GM18526 (cell line): ENCODE measurements around the gene UCK2.
A peak's percentile ranks its signal among the peaks of the same experiment; 100 is the strongest.

ENCODE experiments used
- POLR2A ChIP-seq: IDR thresholded peaks from 3 replicates; pipeline ENCODE4 v1.6.1; 2011; ENCODE audit not compliant: insufficient read length; ENCODE audit errors: extremely low read depth

Gene UCK2

DNA sequence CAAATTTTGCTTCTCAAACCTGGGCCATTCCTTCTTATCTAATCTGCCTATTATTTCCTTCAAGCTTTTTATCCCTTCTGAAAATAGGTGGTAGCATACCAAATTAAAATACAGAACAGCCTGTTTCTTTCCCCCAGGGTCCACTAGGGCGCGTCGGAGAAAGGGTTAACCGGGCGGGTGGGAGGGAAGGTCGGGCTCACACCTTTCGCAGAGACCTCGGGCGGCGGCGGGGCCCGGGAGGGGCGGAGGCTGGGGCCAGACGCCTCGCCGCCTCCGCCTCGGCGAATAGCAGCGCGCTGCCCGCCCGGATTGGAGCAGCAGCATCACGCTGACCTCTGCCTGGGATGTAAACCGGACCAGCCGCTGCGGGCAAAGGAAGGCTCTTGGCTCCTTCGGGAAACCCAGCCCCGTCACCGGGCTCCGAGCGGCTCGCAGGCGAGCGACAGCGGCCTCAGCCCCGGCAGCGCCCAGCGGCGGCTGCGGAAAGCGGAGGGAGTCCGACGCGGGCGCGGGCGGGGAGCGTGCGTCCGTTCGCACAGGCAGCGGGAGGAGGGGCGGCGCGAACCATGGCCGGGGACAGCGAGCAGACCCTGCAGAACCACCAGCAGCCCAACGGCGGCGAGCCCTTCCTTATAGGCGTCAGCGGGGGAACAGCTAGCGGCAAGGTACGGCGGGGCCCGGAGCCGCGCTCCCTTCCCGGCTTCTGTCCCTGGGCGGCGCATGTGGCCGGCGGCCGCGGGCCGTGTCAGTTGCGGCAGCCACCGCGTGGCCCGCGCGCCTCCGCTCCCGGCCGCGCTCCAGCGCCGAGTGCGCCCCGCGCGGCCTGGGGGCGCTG, at the start of gene UCK2:
Gene UCK2, plus strand, starts transcription at position 347 of the 835 bp plus-strand sequence. Its CDS starts 220 bp downstream, at position 567.
- peak; percentile 55 for TF ChIP-seq POLR2A

DNA sequence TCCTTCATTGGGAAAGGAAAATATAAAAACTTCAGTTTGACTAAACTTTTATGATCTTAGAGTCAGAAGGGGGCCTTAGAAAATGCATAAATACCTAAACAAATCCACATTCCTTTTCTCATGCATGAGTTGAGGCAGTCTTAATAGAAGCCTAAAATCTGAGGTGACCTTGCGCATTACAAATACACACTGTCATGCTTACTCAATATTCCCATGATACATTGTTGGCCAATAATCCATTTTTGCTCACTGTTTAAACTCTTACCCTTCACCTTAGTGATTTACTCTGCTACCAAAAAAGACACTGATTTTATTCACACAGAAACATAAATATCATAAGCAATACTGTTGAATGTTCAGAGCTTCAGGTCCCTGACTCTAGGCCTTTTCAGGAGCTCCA, 39.7 kb upstream of the UCK2 start:
- TF ChIP-seq POLR2A: no peak

DNA sequence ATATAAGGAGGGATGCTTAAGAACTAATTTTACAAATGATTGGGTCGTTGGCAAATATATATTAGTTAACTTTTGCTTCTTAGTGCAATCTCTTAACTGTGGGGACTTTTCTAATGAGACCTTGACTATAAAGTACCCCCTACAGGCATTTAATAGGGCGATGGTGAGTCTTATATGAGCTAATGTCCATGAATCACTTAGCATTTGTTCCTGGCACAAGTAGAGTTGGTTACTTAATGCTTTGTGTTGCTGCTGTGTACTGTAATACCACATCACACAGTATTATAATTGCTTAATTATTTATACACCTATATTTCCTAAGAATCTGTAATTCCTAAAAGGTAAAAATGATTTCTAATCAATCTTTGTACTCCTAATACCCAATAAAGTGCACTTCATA, 33.5 kb upstream of the UCK2 start:
- TF ChIP-seq POLR2A: no peak

DNA sequence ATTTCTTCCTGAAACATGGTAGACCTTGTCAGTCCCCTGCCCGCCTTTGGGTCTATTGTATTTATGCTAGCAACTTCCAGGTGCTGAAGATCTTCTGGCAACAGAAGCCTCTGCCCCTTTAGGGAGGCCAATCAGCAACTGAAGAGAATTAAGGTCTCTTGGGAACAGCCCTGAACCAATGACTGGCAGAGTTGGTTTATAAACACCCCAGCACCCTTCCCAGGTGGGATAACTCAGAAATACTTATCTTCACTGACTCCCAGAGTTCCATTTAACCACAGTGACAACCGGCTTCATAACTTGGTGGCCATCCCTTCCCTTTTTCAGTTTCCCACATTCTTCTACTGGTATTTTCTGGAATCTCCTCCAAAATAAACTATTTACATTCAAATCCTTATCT, 31.5 kb upstream of the UCK2 start:
- no peak for TF ChIP-seq POLR2A

DNA sequence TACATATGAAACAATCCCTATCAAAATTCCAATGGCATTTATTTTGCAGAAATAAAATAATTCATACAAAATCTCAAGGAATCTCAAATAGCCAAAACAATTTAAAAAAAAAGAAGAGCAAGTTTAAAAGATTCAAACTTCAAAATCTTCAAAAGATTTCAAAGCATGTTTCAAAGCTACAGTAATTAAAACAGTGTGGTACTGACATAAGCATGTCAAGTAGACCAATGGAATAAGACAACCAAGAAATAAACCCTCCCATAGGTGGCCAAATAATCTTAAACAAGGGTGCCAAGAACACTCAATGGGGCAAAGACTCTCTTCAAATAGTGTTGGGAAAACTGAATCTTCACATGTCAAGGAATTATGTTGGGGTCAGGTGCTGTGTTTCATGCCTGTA, 28.0 kb upstream of the UCK2 start:
- TF ChIP-seq POLR2A: no peak

DNA sequence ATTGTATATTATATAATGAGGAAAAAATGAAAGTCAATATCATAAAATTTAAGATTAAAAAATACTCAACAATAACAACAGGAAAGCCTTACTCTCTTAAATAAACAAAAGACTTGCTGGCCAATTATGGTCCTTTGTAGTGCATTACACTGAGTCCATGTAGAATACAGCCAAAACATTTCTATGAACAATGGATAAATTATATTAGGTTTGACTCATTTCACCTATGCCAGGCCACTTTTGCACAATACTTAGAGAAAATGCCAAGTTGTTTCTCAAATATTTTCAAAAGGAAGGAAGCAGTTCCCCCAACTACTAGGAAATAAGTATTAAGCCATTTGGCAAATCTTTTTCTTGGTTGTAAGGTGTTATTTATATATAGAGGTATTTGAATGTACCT, 19.8 kb upstream of the UCK2 start:
- TF ChIP-seq POLR2A: no peak

DNA sequence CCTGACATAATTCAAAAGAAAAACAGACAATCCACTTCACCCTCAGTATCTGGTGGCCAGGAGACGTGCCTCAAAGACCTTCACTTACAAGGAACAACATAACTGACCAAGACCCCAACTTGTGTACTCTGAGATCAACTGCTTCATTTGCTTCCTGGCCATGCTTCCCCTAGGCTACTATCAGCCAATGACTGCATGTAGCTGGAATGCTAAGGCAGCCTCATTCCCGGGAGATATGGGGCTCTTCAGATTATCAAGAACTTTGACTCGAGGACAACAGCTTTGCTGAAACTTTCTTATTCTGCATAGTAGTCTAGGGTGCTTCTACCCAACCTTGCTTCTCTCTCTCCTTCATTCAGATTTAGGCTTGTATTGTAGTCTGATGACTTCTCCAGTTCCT, 11.7 kb upstream of the UCK2 start:
- no peak for TF ChIP-seq POLR2A

DNA sequence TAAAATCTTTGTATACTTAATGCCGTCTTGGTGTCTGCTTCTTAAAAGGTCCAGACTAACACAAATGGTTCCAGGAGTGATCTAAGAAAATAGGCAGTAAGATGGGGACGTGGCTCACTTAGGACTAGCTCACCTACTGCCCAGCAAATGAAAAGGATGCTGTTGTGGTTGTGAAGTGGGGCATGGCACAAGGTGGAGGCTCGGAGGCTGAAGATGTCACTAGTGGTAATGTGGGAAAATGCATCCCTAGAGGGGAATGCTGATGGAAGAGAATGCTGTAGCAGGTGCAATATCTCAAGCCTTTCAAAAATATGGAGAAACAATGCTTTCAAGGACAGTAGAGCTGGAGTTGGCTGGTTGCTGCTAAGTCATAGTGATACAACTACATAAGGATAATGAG, 11.3 kb upstream of the UCK2 start:
- no peak for TF ChIP-seq POLR2A

DNA sequence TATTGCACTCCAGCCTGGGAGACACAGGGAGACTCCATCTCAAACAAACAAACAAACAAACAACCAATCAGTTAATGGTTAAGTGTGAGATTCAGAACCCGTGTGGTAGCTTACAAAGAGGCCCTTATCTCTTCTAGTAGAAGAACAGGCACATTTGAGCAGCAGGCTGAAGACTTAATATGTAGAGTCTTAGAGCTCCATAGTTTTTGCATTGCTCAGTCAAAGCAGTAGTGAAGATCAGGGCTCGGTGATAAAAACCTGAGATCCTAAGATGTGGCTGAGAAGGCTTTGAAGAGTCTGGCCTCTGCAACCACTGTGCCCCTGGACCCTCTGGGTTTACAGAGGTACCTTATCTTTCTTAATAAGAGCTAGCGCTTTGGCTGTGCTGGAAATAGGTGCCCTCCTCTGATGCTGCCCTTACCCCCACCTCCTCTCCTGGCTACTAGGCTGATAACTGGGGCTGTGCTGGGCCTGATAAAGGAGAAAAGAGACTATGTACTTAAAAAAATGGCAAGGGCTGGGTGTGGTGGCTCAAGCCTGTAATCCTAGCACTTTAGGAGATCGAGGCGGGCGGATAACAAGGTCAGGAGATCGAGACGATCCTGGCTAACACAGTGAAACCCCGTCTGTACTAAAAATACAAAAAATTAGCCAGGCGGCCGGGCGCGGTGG, 10.5 kb upstream of the UCK2 start:
- TF ChIP-seq POLR2A: no peak

DNA sequence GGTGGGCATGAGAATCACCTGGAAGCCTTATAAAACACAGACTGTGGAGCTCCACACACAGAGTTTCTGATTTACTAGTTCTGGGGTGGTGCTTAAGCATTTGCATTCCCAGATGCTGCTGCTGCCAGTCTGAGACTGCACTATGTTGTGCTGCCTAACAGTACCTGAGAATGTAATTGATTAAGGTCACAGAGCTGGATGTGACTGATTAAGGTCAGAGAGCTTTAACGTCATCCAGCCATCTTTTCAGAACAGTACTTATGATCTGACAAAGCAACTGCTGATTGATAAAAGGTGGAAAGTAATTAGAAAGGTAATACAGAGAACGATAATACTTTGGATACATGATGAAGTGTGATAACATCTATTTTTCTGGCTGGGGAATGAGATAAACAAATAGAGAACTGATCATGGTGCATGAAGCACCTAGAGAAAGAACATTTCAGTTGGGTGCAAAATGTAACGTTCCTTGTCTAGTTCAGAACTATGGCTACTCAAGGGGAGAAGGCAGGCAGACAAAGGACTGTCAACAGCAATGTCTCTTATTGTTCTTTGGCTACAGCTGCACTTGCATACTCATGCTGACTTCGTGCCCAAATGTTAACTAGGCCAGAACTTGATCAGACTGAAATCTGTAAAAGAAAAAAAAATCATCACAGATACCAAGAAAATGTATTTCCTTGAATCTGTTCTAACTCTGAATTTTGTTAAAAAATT, 3.7 kb upstream of the UCK2 start:
- no peak for TF ChIP-seq POLR2A

DNA sequence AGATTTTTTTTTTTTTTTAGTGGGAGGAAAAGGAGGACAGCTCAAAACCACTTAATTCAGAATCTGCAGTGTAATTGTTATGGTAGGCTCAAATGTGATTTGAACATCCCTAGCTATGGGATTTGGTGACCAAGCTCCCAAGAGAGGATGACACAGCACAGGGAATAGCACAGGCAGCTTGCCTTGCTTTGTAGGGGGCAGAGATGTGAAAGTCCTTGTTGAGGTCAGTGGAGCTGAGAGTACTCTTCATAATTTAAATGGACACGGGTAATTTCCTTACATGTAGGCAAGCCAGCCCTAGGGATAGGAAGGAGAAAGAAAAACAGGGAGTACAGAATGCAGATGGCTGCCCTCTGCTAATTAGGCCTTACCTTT, 3.2 kb upstream of the UCK2 start:
- no peak for TF ChIP-seq POLR2A

DNA sequence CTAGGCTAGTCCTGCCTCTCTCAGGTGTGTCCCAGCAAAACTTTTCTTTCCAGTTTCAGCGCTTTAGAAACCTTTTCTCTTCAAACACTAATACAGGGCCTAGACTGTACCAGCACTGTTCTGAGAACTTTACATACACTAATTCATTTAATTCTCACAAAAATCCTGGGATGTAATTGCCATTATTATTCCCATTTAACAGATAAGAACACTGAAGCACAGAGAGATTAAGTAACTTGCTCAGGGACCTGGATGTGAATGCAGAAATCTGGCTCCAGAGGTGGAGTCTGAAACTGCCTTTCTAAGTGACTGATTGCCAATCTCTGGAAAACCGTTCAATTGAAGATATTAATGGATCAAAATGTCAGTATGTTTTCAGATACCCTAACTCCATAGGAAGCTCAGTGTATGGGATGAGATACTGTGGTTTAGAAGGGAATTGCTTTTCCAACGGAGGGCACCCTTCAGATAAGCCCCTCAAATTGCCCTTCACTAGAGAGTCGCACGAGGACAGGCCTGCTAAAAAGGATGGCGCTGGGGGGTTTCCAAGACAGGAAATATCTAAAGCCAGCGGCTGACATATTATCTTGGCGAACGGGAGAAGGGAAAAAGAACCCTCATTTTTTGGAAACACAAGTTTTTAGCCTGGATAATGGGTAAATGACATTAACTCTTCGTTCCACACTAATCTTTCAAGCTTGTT, 698 bp upstream of the UCK2 start:
- no peak for TF ChIP-seq POLR2A

DNA sequence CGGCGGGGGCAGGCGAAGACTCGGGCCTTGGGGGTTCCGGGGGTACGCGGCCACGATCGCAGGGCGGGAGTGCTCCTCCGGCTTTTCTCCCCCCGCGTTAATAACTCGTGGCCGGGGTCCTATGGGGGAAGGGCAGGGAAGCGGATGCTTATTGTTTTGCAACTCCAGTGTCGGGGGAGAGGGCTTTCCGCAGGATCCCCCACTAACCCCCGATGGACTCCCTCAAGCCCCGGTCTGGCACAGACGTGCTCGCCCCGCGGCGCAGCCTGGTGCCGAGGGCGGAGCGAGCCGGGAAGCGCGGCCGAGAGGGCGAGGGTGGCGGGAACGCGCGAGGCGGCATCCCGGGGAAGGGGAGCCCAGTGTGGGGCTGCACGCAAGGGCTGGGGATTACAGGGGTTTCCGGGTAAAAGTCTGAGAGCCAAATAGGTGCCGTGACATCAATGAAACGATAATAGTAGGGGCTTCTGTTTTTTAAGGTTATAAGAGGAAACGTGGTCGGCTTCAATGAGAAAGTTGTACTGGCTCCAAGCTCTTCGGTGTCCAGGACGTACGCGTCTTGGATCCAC, 772 bp downstream of the UCK2 start:
- peak; percentile 25 for TF ChIP-seq POLR2A

DNA sequence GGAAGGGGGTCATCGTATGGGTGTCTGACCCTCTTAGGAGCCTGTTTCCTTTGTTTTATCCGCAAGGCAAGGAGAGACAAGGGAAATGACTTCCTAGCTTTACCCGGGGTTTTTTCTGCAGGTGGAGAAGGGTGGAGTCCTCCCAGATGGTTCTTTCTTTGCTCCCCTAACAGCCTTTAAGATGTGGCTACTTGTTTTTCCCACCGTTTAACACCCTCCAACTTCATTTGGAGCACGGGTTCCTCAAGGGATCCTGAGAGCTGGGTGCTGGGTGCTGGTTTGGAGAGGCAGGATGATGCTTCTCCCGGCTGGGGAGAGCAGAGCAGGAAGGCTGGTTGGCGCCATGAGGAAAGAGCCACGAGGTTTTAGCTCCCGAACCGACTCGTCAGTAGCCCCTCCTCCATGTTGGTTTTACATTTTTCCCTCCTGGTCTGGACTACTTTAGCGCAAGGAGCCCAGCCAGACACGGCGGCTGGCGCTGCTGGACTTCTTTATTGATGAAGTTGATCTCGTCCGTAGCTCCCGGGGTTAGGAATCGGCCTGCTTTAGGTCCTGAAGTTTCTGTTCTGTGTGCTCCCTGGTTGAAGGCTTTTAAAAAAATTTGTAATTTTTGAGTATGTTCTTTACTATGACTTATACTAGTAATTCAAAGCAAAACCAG, 1.4 kb downstream of the UCK2 start:
- TF ChIP-seq POLR2A: peak; percentile 41

DNA sequence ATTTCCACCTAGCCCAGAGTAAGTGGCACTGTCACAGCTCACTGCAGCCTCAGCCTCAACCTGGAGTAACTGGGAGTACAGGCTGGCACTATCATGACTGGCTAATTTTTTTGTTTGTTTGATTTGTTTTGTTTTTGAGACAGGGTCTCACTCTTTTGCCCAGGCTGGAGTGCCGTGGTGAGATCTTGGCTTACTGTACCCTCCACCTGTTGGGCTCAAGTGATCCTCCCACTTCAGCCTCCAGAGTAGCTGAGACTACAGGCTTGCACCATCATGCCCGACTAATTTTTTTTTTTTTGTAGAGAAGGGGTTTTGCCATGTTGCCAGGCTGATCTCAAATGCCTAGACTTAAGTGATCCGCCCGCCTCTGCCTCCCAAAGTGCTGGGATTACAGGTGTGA, 2.5 kb downstream of the UCK2 start:
- no peak for TF ChIP-seq POLR2A
